HG02943 (cell line): ENCODE results near the gene XKRX.

Experiments used
- ATAC-seq: cut with Tn5 transposase; IDR thresholded peaks from one replicate; pipeline ENCODE4 v1.9.1; 2021; ENCODE audit warnings: mild to moderate bottlenecking, low read depth, moderate library complexity; ENCODE audit not compliant: unreplicated experiment

XKRX gene

GRCh38 chrX:100928660-100929613 lies at the start of gene XKRX:
Gene XKRX, minus strand, starts transcription at chrX:100928917. Its CDS starts 613 bp downstream, at chrX:100928304.
- ATAC-seq: no peak

GRCh38 chrX:100976211-100976610 lies 47.5 kb upstream of the XKRX start:
- ATAC-seq: no peak

- no peak for ATAC-seq
Measured at GRCh38 chrX:100975212-100975611, 46.5 kb upstream of the XKRX start.

- no peak for ATAC-seq
Measured at GRCh38 chrX:100973411-100973810, 44.7 kb upstream of the XKRX start.

DNA sequence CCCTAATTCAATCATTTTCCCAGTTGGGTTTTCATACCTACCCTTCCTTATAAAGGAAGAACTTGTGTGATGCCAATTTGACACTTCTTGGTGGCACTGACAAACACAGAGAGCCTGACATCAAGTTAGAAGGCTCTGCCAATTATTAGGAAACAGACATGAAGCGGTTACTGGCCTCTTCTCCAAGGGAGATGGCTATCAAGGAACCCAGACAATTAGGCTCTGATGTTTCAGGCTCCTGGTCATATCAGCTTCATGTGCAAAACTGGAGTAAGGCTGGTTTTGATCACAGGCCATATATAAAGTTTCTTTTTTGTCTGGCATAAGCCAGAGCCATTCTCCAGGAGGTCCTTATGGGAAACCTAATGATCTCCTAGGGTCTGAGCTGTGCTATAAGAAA lies 41.2 kb upstream of the XKRX start:
- ATAC-seq: no peak

GRCh38 chrX:100969408-100969807 lies 40.7 kb upstream of the XKRX start, which contains the start of gene ARL13A:
Gene ARL13A, plus strand, starts transcription at chrX:100969708. Its CDS starts 3,982 bp downstream, at chrX:100973690.
- ATAC-seq: no peak

DNA sequence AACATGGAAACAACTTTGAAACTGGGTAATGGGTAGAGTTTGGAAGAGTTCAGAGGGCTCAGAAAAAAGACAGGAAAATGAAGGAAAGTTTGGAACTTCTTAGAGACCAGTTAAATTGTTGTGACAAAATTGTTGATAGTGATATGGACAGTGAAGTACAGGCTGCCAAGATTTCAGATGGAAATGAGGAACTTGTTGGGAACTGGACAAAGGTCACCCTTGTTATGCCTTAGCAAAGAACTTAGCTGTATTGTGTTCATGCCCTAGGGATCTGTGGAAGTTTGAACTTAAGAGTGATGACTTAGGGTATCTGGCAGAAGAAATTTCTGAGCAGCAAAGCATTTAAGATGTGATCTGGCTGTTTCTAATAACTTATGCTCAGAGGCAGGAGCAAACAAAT lies 35.6 kb upstream of the XKRX start:
- no peak for ATAC-seq

DNA sequence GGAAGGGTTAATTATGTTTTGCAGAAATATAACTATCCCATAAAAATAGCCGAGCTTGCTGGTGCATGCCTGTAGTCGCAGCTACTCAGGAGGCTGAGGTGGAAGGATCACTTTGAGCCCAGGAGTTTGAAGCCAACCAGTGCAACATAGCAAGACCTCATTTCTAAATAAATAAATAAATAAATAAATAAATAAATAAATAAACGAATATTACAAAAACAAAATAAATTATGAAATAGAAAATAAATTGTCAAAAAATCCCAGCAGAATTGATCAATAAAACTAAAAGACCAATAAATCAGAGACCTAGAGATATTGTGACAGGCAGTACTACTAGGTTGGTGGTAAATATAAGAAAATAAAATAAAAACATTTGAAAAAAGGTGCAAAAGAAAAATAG lies 34.1 kb upstream of the XKRX start:
- no peak for ATAC-seq

GRCh38 chrX:100948557-100948956 lies 19.8 kb upstream of the XKRX start:
- no peak for ATAC-seq

- no peak for ATAC-seq
Measured at GRCh38 chrX:100946299-100946927, 17.7 kb upstream of the XKRX start.

DNA sequence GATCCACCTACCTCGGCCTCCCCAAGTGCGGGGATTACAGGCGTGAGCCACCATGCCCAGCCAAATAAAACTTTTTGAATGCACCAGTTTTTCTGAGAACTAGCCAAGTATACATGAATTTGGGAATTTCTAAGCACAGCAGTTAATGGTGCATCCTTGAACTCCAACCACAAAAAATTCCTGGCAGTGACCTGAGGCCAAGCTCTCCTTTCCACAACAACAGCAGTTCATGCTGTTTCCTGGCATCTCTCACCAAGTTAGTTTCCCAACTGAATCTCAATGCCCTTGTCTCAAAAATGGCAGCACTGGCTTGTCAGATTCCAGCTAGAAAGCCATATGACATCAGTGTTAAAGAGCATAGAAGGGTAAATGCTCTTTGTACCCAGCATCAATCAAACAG lies 15.9 kb upstream of the XKRX start:
- ATAC-seq: no peak

DNA sequence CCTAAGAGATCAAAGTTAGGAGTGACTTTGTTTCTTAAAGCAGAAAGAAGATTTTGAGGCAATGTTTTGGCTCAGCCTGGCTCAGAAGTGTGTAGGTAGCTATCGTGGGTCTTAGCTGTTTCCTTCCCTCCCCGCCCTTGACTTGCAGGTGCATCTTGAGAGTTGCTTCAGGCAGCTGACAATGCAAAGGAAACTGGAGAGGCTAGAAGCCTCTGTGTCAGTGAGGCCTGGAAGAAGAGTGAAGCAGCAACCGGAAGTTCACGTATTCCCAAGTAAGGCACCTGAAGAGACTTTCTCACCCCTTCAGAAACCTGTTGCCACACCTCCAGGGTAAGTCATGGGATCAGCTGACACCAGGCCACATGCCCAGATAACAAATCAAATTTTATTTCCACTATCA lies 10.6 kb upstream of the XKRX start:
- ATAC-seq: no peak

- no peak for ATAC-seq
Measured at GRCh38 chrX:100935767-100936166, 7.0 kb upstream of the XKRX start.

- no peak for ATAC-seq
Measured at GRCh38 chrX:100931925-100932285, 3.2 kb upstream of the XKRX start.

DNA sequence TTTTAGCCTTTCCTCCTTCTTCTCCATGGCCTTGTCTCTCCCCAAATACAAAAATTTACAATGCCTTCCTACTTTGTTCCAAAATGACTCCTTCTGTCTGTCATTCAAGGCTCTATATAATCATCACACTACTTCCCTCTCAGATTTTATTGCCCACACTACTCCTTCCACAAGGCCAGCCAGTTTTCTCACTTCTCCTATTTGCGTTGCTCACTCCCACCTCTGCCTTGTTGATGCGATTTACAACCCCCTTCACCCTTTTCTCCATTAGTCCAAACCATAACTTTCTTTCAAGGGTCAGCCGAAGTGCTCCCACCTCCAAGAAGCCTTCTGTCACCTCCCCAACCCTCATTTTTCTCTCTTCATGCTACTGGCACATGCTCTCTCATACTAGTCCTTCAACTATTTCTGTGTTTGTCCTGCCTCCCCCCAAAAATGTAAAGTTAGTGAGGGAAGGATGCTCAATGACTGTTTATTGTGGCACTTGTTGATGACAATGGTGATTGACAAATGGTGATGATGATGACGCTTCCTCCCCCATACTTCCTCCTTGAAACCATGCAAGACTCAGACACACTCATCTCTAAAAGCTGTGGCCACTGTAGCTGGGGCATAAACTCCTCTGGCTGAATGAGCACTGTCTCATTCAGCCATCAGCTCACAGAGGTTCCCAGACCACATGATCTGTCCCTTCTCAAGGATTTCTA lies 2.7 kb upstream of the XKRX start:
- peak; percentile 51 for ATAC-seq

GRCh38 chrX:100926453-100926852 lies 2.3 kb downstream of the XKRX start:
- ATAC-seq: no peak

GRCh38 chrX:100924375-100924774 lies 4.3 kb downstream of the XKRX start:
- ATAC-seq: no peak

DNA sequence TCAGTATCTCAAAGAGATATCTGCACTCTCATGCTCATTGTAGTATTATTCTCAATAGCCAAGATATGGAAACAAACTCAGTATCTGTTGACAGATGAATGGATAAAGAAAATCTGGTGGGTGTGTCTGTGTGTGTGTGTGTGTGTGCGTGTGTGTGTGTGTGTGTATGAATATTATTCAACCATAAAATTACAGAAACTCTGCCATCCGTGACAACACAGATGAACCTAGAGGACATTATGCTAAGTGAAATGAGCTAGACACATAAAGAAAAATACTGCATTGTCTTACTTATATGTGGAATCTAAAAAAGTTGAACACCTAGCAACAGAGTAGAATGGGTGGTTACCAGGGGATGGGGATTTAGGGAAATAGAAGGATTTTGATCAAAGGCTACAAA lies 13.2 kb downstream of the XKRX start:
- ATAC-seq: no peak

DNA sequence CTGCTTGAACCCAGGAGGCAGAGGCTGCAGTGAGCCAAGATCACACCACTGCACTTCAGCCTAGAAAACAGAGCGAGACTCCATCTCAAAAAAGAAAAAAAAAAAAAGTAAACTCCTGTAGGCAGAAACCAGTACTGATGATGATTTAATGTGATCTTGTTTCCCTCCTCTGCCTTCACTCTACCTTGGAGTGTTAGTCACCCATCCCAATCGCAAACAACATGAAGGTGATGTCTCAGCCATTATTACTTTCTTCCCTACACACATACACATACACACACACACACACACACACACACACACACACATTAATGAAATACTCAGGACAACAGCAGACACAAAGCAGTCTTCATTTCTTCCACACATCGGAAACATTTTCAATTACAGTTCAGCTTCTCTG lies 15.6 kb downstream of the XKRX start:
- ATAC-seq: no peak

GRCh38 chrX:100911731-100912130 lies 17.0 kb downstream of the XKRX start:
- no peak for ATAC-seq

GRCh38 chrX:100905620-100906019 lies 23.1 kb downstream of the XKRX start:
- no peak for ATAC-seq
